Testis (tissue), 2 donors: ENCODE results near the gene MACC1.

Experiments used
- POLR2A ChIP-seq: fragments of 450-650 bp; IDR thresholded peaks from one replicate; pipeline ENCODE4 v1.6.1; 2017; ENCODE audit warnings: antibody characterized with exemption, mild to moderate bottlenecking, moderate library complexity
- TF ChIP-seq, protein P1 (sequence below), 3 experiments: fragments of 450-650 bp in 2 of 3; fragments of 200-600 bp in 1 of 3; sonication (generic) in 1 of 3; IDR thresholded peaks; one replicate each; pipeline ENCODE4 v1.5.1; 2016 to 2019; ENCODE audit warnings: antibody characterized with exemption in 3 of 3, mild to moderate bottlenecking in 2 of 3, moderate library complexity in 1 of 3

DNA sequence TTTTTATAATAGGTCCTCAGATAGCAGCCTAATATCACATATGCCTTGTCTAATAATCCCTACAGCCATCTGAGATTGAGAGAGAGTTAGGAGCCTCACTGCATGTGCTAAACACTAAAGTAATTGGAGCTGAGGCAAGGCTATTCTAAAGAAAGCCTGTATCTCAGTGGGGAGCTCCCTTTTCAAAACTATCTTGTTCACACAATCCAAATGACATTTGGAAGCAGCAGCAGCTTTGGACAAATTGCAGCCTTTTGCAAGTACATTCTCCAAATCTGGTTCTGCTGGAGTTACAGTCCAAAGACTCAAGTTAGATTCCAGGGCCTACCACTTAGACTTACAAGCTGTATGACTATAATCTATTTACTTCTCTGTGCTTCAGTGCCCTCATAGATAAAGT is 104.5 kb downstream of the MACC1 start:
- TF ChIP-seq, protein P1, sequence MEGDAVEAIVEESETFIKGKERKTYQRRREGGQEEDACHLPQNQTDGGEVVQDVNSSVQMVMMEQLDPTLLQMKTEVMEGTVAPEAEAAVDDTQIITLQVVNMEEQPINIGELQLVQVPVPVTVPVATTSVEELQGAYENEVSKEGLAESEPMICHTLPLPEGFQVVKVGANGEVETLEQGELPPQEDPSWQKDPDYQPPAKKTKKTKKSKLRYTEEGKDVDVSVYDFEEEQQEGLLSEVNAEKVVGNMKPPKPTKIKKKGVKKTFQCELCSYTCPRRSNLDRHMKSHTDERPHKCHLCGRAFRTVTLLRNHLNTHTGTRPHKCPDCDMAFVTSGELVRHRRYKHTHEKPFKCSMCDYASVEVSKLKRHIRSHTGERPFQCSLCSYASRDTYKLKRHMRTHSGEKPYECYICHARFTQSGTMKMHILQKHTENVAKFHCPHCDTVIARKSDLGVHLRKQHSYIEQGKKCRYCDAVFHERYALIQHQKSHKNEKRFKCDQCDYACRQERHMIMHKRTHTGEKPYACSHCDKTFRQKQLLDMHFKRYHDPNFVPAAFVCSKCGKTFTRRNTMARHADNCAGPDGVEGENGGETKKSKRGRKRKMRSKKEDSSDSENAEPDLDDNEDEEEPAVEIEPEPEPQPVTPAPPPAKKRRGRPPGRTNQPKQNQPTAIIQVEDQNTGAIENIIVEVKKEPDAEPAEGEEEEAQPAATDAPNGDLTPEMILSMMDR (IDR thresholded peaks at IDR 0.05): no peak
- no peak for TF ChIP-seq POLR2A
